Measurements from ENCODE around the gene SLC26A1.

GRCh38 chr4:973431-974397 lies 19.5 kb downstream of the SLC26A1 start, which contains the start of gene DGKQ:
- TF ChIP-seq CTCF (IDR thresholded peaks at IDR 0.05) (no peak), POLR2AphosphoS5 (IDR thresholded peaks at IDR 0.05; ENCODE audit: insufficient read depth in 1 of 2, low read depth in 1 of 2) (no peak)
